SHP77 (cell line): ENCODE measurements around the gene NFE2L1.
"Not testable (repeated sequence)": the region's sequence is repeated elsewhere in the genome, so short reads cannot be mapped to it uniquely, and the experiment has no call there.

Experiments
- DNase-seq, 2 experiments: peaks; one replicate each; lab custom pipeline; 2025; lab: John Stamatoyannopoulos, UW

Gene NFE2L1, protein sequence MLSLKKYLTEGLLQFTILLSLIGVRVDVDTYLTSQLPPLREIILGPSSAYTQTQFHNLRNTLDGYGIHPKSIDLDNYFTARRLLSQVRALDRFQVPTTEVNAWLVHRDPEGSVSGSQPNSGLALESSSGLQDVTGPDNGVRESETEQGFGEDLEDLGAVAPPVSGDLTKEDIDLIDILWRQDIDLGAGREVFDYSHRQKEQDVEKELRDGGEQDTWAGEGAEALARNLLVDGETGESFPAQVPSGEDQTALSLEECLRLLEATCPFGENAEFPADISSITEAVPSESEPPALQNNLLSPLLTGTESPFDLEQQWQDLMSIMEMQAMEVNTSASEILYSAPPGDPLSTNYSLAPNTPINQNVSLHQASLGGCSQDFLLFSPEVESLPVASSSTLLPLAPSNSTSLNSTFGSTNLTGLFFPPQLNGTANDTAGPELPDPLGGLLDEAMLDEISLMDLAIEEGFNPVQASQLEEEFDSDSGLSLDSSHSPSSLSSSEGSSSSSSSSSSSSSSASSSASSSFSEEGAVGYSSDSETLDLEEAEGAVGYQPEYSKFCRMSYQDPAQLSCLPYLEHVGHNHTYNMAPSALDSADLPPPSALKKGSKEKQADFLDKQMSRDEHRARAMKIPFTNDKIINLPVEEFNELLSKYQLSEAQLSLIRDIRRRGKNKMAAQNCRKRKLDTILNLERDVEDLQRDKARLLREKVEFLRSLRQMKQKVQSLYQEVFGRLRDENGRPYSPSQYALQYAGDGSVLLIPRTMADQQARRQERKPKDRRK

DNA sequence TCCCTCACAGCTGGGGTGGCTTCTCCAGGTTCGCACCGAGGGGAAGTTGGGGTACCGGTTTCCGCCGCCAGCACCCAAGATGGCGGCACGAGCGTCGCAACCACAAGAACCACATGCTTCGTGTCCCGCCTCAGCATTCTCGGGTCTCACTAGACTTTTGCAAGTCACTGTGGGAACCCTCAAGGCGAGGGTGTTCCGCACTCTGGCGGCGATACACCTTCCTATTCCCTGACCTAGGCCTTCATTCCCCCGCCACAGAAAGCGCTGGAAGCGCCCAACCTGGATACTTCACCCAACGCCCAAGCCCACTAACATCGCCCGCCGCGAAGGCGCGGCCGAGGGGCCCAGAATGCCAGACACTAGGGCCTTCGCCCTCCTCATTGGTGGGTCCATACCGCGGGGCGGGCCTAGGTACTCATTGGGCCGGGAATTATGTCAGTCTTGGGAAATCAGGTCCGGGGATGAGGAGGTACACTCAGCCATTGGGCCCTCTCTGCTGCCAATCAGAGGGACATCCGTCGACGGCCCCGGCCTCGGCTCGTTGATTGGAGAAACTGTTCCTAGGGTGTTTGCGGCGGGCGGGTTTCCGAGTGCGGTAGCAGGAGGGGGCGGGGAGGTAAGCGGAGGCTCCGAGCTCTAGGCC lies at the start of gene NFE2L1:
TSS of gene NFE2L1 (plus strand) at position 619 of the 643 bp plus-strand sequence. CDS start 2,760 bp downstream, outside the sequence.
- DNase-seq: peak; percentile 100

DNA sequence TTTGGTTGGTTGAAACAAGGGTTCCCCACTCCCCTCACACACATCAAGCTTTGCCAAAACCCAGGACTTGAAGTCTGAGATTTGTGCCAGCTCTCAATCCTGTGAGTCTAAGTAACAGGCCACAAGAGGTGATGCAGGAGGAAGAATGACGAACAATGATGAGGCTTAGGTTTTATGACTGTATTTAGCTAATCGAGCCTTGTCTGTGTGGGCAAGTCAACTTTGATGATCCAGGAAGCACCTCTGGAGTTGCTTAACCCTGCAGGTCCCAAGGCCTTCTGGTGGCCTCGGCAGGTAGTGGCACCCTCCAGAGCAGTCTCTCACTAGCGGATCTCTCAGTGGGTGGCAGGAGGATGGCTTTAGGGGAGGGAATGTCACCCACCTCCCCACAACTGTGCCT lies 48.6 kb upstream of the NFE2L1 start:
- no peak for DNase-seq

DNA sequence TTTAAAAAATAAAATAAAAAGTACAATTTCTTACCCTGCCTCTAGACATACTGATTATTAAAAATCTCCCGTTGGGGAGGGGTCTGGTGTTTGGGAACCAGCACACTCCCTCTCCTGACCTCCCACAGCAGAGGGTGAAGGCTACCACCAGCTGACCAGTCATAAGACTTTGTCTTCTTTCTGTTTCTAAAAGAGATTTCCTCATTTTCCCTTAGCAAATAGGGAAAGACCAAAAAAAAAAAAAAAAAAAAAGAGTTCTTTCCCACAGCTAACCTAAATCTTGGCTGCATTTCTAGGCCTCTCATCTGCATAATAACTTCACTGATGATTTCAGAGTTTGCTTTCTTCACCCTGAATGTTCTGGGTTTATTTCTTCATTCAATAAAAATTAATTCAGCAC lies 47.0 kb upstream of the NFE2L1 start:
- no peak for DNase-seq

DNA sequence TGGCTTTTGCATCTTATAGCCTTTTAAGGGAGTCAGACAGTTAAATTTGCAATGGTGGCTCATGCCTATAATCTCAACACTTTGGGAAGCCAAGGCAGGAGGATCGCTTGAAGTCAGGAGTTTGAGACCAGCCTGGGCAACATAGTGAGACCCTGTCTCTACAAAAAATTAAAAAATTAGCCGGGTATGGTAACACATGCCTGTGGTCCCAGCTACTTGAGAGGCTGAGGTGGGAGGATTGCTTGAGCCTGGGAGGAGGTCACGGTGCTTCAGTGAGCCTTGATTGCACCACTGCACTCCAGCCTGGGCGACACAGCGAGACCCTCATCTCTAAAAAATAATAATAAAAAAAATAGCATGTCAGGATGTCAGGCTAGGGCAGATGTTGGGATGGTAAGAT lies 46.5 kb upstream of the NFE2L1 start:
- DNase-seq: not testable (repeated sequence)

DNA sequence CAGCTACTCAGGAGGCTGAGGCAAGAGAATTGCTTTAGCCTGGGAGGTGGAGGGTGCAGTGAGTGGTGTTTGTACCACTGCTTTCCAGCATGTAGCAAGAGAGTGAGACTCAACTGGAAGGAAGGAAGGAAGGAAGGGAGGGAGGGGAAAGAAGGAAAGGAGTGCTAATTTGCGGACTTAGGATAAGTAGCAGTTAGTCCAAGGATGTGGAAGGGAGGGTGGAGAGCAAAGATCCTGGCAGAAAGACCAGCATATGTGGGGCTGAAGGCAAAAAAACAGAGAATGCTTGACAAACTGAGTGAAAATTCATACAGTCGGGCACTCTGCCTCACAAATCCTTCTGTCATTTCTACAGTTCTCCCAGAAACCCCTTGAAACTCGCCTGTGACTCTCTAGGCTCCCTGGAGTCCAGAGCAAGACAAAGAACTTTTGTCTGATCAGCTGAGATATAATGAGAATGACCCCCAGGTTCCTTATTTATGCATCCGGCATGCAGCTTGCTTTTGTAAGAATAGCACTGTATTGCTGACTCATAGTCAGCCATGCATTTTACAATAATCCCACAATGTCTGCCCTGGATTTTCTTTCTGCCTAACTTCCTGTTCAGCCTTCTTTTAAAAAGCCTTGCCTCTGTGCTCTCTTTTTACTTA lies 45.8 kb upstream of the NFE2L1 start:
- no peak for DNase-seq

DNA sequence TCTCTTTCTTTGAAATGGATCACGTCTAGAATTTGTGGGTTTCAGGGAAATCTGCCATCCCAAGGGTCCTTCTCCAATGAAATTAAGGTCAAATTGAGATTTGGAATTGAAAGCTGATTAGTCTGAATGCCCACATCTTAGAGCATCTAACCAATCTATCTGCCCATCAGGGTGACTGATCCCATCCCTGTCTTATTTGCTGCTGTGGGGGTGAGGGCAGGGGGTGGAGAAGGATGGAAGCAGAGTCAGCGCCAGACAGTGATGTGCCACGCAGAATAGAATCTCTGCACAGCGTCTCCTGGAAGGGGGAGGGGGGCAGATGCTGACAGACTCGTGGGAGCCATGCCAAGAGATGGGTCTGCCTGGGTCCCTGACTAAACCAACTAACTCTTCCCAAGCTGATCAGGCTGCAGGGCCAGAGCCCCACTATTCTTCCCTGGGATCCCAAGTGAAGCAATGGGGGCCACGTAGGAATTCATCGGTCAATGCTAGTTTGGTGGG lies 45.2 kb upstream of the NFE2L1 start:
- DNase-seq: no peak

DNA sequence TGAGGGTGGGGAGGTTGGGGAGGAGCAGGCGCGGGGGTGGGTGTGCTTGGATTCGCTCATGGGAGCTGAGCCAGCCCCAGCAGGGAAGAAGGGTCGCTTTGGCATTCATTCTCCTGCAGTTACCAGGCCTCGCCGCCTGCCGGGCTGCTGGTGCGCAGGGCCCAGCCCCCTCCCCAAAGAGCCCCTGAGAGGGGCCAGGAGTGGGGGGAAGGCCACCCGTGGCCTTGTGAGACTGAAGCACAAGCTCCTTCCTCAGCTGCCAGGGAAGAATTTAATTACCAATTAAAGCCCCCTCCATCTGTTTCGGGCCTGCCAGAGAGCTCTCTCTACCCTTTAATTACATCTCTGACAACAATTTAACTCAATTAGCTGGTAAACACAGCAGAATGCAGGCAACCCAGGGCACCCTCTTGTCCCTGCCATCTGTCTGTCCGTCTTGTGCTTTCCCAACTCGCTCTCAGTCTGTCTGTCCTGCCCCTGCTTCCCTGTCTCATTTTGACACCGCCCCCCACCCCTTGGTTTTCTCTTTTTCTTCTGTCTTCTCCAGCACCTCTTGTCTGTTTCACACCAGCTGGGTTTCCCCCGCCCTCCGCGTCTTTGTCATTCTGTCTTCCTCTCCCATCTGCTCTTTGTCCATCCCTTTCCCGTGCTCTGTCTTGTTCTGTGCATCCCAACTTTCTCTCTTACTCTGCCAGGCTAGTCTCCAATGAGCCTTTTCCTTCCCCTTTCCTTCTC lies 44.6 kb upstream of the NFE2L1 start:
- no peak for DNase-seq

DNA sequence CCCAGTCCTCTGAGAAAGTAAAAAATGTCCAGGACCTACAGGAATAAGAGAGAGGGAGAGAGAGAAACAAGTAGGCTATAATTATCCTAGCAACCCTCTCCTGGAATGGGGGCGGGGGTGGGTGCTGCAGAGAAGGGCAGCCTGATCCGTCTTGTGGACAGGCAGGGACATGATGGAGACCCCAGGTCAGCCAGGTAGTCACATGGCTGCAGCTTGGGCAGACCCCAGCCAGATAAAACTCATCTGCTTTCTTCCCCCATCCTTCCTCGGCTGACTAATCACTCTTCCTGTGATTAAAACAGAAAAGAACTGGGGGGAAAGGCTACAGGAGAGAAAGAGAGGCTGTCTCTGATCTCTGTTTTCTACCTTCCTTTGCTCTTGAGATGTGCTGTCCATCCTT lies 43.2 kb upstream of the NFE2L1 start:
- DNase-seq: no peak

DNA sequence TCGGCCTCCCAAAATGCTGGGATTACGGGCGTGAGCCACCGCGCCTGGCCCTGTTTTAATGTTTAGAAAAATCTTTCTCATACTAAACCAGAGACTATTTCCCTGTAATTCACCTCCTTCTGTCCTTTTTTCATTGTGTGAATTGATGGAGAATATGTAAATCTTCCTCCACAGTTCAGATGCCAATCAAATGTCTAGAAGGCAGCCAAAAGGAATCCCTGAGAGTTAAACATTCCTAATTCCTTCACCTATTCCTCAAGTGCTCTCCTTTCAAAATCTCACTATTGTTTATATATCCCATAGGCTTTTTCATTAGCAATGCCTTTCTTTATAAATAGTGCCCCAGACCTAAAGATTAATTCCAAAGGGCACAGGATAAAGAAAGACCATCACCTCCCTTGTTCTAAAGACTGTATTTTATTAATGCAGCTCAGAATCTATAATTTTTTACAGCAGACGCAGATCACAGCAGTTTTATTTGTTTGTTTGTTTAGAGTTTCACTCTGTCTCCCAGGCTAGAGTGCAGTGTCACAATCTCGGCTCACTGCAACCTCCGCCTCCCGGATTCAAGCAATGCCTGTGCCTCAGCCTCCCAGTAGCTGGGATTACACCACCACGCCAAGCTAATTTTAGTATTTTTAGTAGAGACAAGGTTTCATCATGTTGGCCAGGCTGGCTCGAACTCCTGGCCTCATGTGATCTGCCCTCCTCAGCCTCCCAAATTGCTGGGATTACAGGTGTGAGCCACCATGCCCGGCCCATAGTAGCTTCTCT lies 41.0 kb upstream of the NFE2L1 start:
- no peak for DNase-seq

DNA sequence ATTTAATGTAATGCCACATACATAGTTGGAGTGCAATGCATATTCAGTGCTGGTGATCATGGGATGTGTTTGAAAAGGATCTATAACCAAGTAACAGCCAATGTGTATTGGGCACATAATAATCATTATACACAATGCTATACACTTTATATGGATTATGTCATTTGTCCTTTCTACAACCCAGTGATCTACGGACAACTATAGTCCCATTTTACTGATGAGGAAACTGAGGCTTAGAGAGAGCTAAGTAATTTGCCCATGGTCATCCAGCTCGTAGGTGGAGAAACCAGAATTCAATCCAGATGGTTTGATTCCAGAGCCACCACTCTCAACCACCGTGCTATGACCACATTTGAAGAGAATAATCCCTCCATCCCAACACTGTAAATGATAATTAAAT lies 38.0 kb upstream of the NFE2L1 start:
- DNase-seq: no peak

DNA sequence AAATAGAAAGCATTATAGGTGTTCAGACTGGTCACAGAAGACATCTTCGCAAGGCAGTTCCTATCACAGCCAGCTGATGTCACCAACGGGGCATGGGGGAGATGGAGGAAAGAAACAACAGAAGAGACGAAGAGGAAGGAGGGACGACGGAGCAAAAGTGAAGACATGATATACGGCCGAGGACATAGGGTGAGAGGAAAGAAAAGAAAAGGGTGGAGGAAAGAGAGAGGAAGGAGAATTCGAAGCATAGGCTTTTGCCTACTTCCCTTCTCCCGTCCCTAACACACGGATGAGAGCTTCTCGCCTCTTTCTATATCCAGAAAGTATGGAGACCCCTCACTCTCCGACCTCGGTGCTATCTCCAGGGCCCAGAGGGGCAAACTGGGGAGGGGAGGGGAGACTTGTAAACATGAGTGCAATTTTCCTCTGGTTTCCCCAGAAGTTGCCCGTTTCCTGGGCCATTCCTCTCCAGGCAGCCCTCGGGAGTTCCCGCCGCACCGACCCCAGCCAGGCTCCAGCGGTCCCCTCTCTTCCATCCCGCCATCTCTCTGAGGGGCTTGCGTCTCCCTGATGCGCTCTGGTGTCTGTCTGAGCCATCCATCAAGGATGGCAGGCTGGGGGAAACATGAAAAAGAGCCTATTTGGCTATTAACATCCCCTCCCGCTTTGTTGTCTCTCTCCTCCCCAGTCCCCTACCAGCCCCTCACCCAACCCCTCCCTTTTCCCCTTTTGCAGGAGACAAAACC lies 36.6 kb upstream of the NFE2L1 start:
- DNase-seq: peak; percentile 66 to 70

DNA sequence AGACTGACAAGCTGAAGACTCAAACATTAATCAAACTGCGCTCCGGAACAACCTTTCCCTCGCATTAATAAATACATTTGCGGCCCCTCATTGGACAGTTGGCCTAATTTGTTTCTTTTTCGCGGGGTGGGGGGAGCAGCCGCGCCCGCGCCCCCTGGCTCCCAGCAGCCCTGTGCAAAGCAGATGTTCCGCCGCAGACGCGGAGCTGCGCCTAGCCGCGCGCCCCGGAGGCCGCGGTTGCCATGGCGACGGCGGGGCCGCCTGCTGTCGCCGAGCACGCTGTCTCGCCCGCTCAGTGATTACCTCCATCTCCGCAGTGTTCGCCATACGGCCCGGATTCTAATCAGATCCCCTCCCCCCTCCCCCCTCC lies 36.0 kb upstream of the NFE2L1 start:
- DNase-seq: peak; percentile 53 to 89

DNA sequence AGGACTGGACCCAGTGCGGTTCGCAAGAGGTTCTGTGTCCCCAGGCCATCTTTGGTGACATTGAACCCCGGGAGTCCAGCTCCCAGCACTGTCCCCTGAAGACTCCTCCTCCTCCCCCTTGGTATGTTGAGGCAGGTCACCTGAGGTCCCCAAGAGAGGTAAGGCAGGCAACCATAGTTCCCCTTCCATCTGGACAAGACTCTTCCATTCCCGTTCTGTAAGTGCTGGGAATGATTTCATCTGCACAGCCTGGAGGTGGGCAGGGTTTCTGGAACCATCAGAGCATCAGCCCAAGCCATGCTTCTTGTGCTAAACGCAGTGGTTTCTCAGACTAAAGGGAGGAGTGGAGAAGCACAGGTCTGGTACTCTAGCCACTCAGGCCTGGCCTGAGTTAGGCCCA lies 35.5 kb upstream of the NFE2L1 start:
- DNase-seq: no peak

DNA sequence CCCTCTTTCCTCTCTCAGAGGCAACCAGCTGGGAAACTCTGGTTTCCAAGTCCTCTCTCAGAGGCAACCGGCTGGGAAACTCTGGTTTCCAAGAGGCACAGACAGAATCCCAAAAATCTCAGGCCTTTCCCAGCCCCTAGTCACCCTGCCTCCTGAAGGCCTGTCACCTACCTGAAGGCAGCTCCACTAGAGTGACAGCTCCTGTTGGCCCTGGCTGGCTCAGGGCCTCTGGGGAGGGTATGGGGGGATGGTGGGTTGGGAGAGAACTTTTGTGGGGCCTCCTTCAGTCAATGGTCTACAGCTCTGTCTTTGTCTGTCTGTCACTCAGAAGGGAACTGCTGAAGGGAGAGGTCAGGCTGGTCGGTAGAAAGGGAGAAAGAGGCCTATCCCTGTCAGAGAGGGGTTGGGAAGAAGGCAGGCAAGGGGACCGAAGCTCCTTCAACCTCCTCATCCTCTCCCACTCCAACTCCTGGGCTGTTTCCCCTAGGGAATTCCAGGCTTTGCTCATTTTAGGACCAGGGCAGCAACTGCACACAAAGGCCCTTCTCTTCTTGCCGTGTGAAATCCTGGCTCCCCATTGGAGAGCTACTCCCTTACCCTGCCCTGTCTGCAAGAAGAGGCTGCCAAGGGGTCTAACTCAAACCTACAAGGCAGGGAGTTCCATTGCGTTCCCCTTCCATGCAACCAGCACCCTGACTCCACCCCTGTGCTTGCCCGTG lies 34.1 kb upstream of the NFE2L1 start:
- DNase-seq: no peak

DNA sequence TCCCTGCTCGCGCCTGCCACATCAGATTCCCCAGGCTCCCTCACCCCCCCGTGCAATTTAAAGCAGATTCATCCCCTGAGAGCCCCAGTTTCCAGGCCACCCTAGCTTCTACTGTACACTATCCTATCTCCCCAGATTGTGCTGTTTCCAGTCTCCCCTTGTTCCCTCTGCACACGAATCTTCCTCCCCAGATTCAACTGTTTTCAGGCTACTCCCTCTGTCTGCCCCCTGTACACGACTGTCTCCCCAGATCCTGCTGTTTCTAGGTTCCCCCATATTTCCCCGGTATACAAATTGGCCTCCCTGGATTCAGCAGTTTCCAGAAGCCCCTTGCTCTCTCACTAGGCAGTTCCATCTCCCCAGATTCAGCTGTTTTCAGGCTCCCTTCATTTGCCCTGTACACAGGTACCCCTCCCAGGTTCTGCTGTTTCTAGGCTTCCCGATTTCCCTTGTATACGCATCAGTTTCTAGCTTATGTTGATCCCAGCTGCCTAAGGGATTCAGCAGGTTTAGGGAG lies 33.5 kb upstream of the NFE2L1 start:
- no peak for DNase-seq

DNA sequence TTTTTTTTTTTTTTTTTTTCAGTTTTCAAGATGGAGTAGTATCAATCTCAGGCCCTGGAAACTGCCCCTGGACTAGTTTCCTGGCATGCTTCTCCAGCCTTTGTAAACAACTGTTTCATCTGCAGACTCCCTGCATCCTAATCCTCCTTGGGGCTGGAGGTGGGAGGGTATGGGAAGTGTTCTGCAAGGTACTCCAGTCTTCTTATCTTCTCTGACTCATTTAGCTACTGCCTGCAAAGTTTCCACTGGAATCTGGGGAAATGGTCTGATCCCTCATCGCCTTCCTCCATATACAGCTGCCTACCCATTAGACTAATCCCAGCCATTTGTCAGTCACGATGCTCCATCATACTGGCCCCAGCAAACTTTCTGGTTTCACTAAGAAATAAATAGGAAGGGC lies 32.0 kb upstream of the NFE2L1 start:
- DNase-seq: no peak

DNA sequence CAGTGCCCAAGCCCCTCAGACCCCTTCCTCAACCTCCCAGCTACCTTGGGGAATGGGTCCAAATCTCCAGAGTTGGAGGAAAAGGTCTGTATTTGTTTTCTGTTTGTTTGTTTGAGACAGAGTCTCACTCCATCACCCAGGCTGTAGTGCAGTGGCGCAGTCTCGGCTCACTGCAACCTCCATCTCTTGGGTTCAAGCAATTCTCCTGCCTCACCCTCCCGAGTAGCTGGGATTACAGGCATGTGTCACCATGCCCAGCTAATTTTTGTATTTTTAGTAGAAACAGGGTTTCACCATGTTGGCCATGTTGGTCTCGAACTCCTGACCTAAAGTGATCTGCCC lies 30.4 kb upstream of the NFE2L1 start:
- not testable (repeated sequence) for DNase-seq

DNA sequence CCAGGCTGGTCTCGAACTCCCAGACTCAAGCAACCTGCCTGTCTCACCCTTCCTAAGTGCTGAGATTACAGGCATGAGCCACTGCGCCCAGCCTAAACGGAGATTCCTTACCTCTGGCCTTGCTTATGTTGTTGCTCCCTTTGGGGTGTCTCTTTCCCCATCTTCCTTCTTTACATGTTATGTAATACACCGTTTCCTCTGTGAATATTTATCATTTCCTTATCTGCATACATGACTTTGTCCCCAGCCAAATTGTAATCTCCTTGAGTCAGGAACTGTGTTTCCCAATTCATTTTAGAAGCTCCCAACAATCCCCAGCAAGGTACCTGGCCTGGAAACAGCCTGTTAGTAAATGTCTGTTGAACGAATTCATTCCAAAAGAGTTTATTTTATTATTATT lies 26.2 kb upstream of the NFE2L1 start:
- no peak for DNase-seq

DNA sequence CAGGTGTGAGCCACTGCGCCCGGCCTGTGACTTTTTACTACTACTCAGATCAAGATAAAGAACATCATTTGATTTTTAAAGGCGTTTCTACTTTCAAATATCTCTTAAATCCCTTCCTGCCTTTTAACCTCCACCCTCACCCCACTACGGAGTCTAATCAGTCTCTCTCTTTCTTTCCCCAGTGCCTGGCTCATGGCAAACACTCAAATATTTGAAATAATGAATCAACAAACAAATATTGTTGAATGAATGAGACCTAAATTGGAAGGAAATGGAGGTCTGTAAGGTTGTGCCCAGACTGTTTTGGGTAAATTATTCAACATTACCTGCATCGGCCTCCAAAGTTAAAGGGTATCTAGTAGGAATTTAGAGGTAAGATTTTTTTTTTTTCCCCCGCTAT lies 25.3 kb upstream of the NFE2L1 start:
- DNase-seq: no peak
